ENCODE results near the gene CHTOP. TPM values are rescaled to one million over a fixed set of nuclear protein-coding genes. Genes with fewer than 3 reads are reported as not detected.

CHTOP gene
- total and polyA plus RNA-seq, 2 of the 4 experiments (the other 2 are of a cell fraction): 33.9 to 50.8 TPM

- Histone ChIP-seq H3K18ac (ENCODE audit: low read depth, low read length) (no peak overlapping the region), H3K56ac (ENCODE audit: extremely low read depth, insufficient read depth, low read length) (no peak overlapping the region), H3K14ac (replicated peaks; ENCODE audit: low read depth, low read length) (no peak overlapping the region), H3K4ac (ENCODE audit: low read depth, low read length) (no peak overlapping the region), H3K27ac (ENCODE audit: insufficient read depth, low read length) (no peak overlapping the region), H2BK15ac (ENCODE audit: low read depth, low read length) (no peak overlapping the region), H3K27me3 (ENCODE audit: control insufficient read depth, insufficient read depth, low read length) (no peaks in the 10 kb centered on the region), H2AFZ (replicated peaks; ENCODE audit: low read length, poor library complexity) (no peak overlapping the region), H3K4me2 (ENCODE audit: low read depth, low read length) (no peak overlapping the region), H3K4me1 (ENCODE audit: control insufficient read depth, insufficient read depth, low read length) (no peaks in the 10 kb centered on the region), H2BK120ac (ENCODE audit: low read depth, low read length) (no peak overlapping the region), H2BK20ac (ENCODE audit: low read depth, low read length) (no peak overlapping the region), H3K36me3 (ENCODE audit: control insufficient read depth, insufficient read depth, low read length) (peaks cover 62% of the 10 kb centered on the region), H4K91ac (ENCODE audit: insufficient read depth, low read depth, low read length) (no peak overlapping the region), H2AK9ac (replicated peaks; ENCODE audit: low read depth, low read length, poor library complexity) (no peak overlapping the region), H3K4me3 (ENCODE audit: insufficient read depth, low read depth, low read length) (no peak overlapping the region), H3K9me1 (ENCODE audit: insufficient read depth, low read length) (0 out of 2 replicates have a peak, but pooled peaks cover 2% of the 10 kb centered on the region), H4K5ac (ENCODE audit: low read depth, low read length) (no peak overlapping the region), H3K9me3 (ENCODE audit: control insufficient read depth, insufficient read depth, low read length) (no peaks in the 10 kb centered on the region), H3K9ac (ENCODE audit: low read depth, low read length) (no peak overlapping the region), H3K23ac (ENCODE audit: low read depth, low read length) (no peak overlapping the region), H4K20me1 (ENCODE audit: insufficient read depth, low read length) (peaks cover 16% of the 10 kb centered on the region), H2BK5ac (ENCODE audit: low read depth, low read length, poor library complexity, severe bottlenecking) (no peak overlapping the region), H3K79me1 (ENCODE audit: low read depth in 1 of 2, low read length in 2 of 2) (peaks cover 31 to 75% of the 10 kb centered on the region in 2 experiments), H4K8ac (ENCODE audit: low read depth in 2 of 2, low read length in 2 of 2) (no peak overlapping the region), H2AK5ac (ENCODE audit: low read depth, low read length) (no peak overlapping the region)
- CTCF ChIA-PET: no interaction called here
- ATAC-seq (ENCODE audit: low read depth) (no peak), DNase-seq (no peak)
- BruUV-seq (replicated peaks): no TSS peak
- in situ Hi-C loops (cut with MboI; ENCODE audit: low sequenced_read_pairs) (loop anchor here (10.0 kb wide), 1 partner anchor 127 kb away; no protein-coding TSS in a partner anchor), intact Hi-C loops (cut with micrococcal nuclease) (no loop called here), dilution Hi-C loops (cut with HindIII; ENCODE audit: low sequenced_read_pairs, unreplicated experiment) (no loop called here)
- TF ChIP-seq, protein P1, sequence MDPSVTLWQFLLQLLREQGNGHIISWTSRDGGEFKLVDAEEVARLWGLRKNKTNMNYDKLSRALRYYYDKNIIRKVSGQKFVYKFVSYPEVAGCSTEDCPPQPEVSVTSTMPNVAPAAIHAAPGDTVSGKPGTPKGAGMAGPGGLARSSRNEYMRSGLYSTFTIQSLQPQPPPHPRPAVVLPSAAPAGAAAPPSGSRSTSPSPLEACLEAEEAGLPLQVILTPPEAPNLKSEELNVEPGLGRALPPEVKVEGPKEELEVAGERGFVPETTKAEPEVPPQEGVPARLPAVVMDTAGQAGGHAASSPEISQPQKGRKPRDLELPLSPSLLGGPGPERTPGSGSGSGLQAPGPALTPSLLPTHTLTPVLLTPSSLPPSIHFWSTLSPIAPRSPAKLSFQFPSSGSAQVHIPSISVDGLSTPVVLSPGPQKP (IDR thresholded peaks at IDR 0.05; ENCODE audit: borderline replicate concordance, low read depth, low read length): no peak
- no peak for TF ChIP-seq CTCF (conservative IDR thresholded peaks at IDR 0.05; ENCODE audit: low read depth, low read length)
- TF ChIP-seq CEBPB (IDR thresholded peaks at IDR 0.05; ENCODE audit: low read depth, low read length): no peak
- TF ChIP-seq RAD21 (IDR thresholded peaks at IDR 0.05; ENCODE audit: low read length): no peak
- TF ChIP-seq CHD1 (IDR thresholded peaks at IDR 0.05; ENCODE audit: low read depth, low read length): no peak
- TF ChIP-seq RFX5 (IDR thresholded peaks at IDR 0.05; ENCODE audit: low read depth, low read length): no peak
- no peak for TF ChIP-seq SMC3 (IDR thresholded peaks at IDR 0.05; ENCODE audit: low read depth, low read length)
- no peak for TF ChIP-seq MXI1 (IDR thresholded peaks at IDR 0.05; ENCODE audit: borderline replicate concordance, low read depth, low read length)
- no peak for TF ChIP-seq RCOR1 (IDR thresholded peaks at IDR 0.05; ENCODE audit: insufficient replicate concordance, low read length)
- TF ChIP-seq FOS (IDR thresholded peaks at IDR 0.05; ENCODE audit: low read depth, low read length): no peak
- TF ChIP-seq MAZ (IDR thresholded peaks at IDR 0.05; ENCODE audit: borderline replicate concordance, low read depth, low read length): no peak
- no peak for TF ChIP-seq BHLHE40 (IDR thresholded peaks at IDR 0.05; ENCODE audit: low read depth, low read length)
- TF ChIP-seq NFE2L2 (IDR thresholded peaks at IDR 0.05; ENCODE audit: low read depth, low read length): no peak
- no peak for TF ChIP-seq POLR2A (IDR thresholded peaks at IDR 0.05; ENCODE audit: low read depth, low read length)
- TF ChIP-seq, protein P2, sequence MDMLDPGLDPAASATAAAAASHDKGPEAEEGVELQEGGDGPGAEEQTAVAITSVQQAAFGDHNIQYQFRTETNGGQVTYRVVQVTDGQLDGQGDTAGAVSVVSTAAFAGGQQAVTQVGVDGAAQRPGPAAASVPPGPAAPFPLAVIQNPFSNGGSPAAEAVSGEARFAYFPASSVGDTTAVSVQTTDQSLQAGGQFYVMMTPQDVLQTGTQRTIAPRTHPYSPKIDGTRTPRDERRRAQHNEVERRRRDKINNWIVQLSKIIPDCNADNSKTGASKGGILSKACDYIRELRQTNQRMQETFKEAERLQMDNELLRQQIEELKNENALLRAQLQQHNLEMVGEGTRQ (IDR thresholded peaks at IDR 0.05; ENCODE audit: low read depth, low read length): no peak
- TF ChIP-seq MAFK (IDR thresholded peaks at IDR 0.05; ENCODE audit: low read depth, low read length): no peak
- 96% methylated on average over 6 of the region's 11 CpGs; no CpG with 5 or more reads in 1 of the 2 experiments for whole genome bisulfite sequencing, 2 experiments (ENCODE audit: extremely low coverage in 2 of 2, insufficient read length in 1 of 2)
- POLR2A ChIA-PET (ENCODE audit: unreplicated experiment): no interaction called here
Observed at GRCh38 chr1:153642161-153642560, 8.3 kb downstream of the CHTOP start.
